Endothelial cell (in vitro differentiated cells): ENCODE results near the gene GRIA2. TPM values are rescaled to one million over a fixed set of nuclear protein-coding genes. Genes with fewer than 3 reads are reported as not detected.

Experiments used
- DNase-seq: peaks from one replicate; pipeline ENCODE4 v3.0.0; 2021; ENCODE audit warnings: low spot score
- H3K27ac Mint-ChIP-seq: one replicate; pipeline ENCODE4 v1.8.0; 2021; ENCODE audit warnings: mixed read lengths, inconsistent platforms; ENCODE audit not compliant: unreplicated experiment
- H3K27me3 Mint-ChIP-seq: one replicate; pipeline ENCODE4 v1.8.0; 2021; ENCODE audit warnings: mild to moderate bottlenecking, moderate library complexity, mixed read lengths, inconsistent platforms; ENCODE audit not compliant: unreplicated experiment
- H3K36me3 Mint-ChIP-seq: one replicate; pipeline ENCODE4 v1.8.0; 2021; ENCODE audit warnings: mild to moderate bottlenecking, low read depth, mixed read lengths, inconsistent platforms; ENCODE audit not compliant: unreplicated experiment
- H3K4me1 Mint-ChIP-seq: one replicate; pipeline ENCODE4 v1.8.0; 2021; ENCODE audit warnings: mild to moderate bottlenecking, mixed read lengths, inconsistent platforms; ENCODE audit not compliant: unreplicated experiment
- H3K4me3 Mint-ChIP-seq: one replicate; pipeline ENCODE4 v1.8.0; 2021; ENCODE audit warnings: mild to moderate bottlenecking, mixed read lengths, inconsistent platforms; ENCODE audit not compliant: unreplicated experiment
- H3K9me3 Mint-ChIP-seq: one replicate; pipeline ENCODE4 v1.8.0; 2021; ENCODE audit warnings: mixed read lengths, inconsistent platforms; ENCODE audit not compliant: unreplicated experiment
- CTCF ChIP-seq: fragments of 200-600 bp; sonication (generic); IDR thresholded peaks from one replicate; pipeline ENCODE4 v1.5.0; 2021; ENCODE audit warnings: antibody characterized with exemption; ENCODE audit not compliant: unreplicated experiment
- total RNA-seq: library from RNA; stranded (reverse); fragmentation: NEBNext Ultra II Directional; extraction: Animal tissue kit (Norgen Biotek cat#: 25700); gene quantifications from one replicate; pipeline ENCODE4 v1.2.1, GENCODE V29; 2021; ENCODE audit not compliant: unreplicated experiment

GRIA2 gene
- total RNA-seq, 1 donor from 2014 or later, result 0.13 TPM

GRCh38 chr4:157271166-157271869 is 50.8 kb downstream of the GRIA2 start:
- no peak overlapping the region for H3K27ac Mint-ChIP-seq
- H3K36me3 Mint-ChIP-seq, result no peaks in the 10 kb centered on the region
- H3K9me3 Mint-ChIP-seq, result no peaks in the 10 kb centered on the region
- no peaks in the 10 kb centered on the region for H3K27me3 Mint-ChIP-seq
- DNase-seq, result no peak
- H3K4me1 Mint-ChIP-seq, result no peaks in the 10 kb centered on the region
- no peak for TF ChIP-seq CTCF
- H3K4me3 Mint-ChIP-seq, result no peak overlapping the region

- no peak for DNase-seq
- Mint-ChIP-seq H3K9me3 (no peaks in the 10 kb centered on the region), H3K27ac (no peak overlapping the region), H3K4me1 (no peaks in the 10 kb centered on the region), H3K36me3 (no peaks in the 10 kb centered on the region), H3K4me3 (no peak overlapping the region), H3K27me3 (no peaks in the 10 kb centered on the region)
- no peak for TF ChIP-seq CTCF
Measured at GRCh38 chr4:157280673-157281072, 60.1 kb downstream of the GRIA2 start.

GRCh38 chr4:157282019-157282418 is 61.5 kb downstream of the GRIA2 start:
- H3K4me1 Mint-ChIP-seq, result no peaks in the 10 kb centered on the region
- no peak overlapping the region for H3K27ac Mint-ChIP-seq
- no peaks in the 10 kb centered on the region for H3K9me3 Mint-ChIP-seq
- H3K27me3 Mint-ChIP-seq, result no peaks in the 10 kb centered on the region
- no peaks in the 10 kb centered on the region for H3K36me3 Mint-ChIP-seq
- no peak for DNase-seq
- H3K4me3 Mint-ChIP-seq, result no peak overlapping the region
- no peak for TF ChIP-seq CTCF

- Mint-ChIP-seq H3K27me3 (no peaks in the 10 kb centered on the region), H3K9me3 (no peaks in the 10 kb centered on the region), H3K36me3 (no peaks in the 10 kb centered on the region), H3K4me1 (no peaks in the 10 kb centered on the region), H3K27ac (no peak overlapping the region), H3K4me3 (no peak overlapping the region)
- TF ChIP-seq CTCF, result no peak
- no peak for DNase-seq
Measured at GRCh38 chr4:157287445-157287844, 66.9 kb downstream of the GRIA2 start.

- no peak overlapping the region for H3K27ac Mint-ChIP-seq
- TF ChIP-seq CTCF, result no peak
- H3K36me3 Mint-ChIP-seq, result no peaks in the 10 kb centered on the region
- H3K27me3 Mint-ChIP-seq, result no peaks in the 10 kb centered on the region
- H3K4me3 Mint-ChIP-seq, result no peak overlapping the region
- no peaks in the 10 kb centered on the region for H3K9me3 Mint-ChIP-seq
- H3K4me1 Mint-ChIP-seq, result no peaks in the 10 kb centered on the region
- no peak for DNase-seq
Measured at GRCh38 chr4:157290622-157291021, 70.1 kb downstream of the GRIA2 start.
